NOMO-1 (cell line): ENCODE results near the gene TELO2.

Experiments
- DNase-seq, 2 experiments: peaks; one replicate each; lab custom pipeline; 2025; ENCODE audit not compliant: unreplicated experiment in 2 of 2; lab: John Stamatoyannopoulos, UW

TELO2 gene

DNA sequence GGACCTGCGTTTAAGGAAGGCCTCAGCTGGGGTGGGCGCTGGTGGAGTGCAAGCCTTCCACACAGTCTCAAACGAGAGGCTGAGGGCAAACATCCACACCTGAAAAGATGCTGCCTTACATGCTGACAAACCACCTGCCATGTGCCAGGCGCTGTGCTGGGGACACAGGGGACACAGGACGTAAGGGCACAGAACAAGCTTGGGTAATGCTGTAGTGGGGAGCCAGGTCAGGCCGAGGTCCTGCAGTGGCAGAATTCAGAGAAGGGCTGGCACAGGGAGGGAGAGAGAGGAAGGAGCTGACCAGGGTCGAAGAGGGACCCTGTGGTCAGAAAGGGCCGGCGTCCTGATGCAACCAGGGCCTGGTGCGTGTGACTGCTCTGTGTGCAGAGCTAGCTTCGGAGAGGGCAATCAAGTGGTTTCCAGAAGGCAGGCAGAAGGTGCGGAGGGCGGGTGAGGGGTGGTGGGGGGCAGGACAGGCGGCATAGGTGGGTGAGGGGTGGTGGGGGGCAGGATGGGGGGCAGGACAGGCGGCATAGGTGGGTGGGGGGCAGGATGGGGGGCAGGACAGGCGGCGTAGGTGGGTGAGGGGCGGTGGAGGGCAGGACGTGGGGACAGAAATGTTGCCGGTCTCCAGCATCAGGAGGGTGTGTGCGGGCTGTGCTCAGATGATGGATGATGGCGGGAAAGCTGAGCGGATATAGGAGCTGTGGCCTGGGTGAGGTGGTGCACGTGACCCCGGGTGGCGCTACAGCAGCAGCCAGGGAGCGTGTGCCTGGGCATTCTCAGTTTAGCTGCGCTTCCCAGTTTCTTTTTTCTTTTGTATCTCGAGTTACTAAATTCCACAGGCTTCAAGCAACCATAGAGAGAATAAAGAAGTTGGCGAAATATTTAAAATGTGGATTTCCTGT is 18.8 kb downstream of the TELO2 start:
- DNase-seq: no peak

- no peak for DNase-seq
These were observed 19.6 kb downstream of the TELO2 start for GRCh38 chr16:1512774-1513173.

- DNase-seq: no peak
These were observed 21.3 kb downstream of the TELO2 start for GRCh38 chr16:1514507-1514906.

DNA sequence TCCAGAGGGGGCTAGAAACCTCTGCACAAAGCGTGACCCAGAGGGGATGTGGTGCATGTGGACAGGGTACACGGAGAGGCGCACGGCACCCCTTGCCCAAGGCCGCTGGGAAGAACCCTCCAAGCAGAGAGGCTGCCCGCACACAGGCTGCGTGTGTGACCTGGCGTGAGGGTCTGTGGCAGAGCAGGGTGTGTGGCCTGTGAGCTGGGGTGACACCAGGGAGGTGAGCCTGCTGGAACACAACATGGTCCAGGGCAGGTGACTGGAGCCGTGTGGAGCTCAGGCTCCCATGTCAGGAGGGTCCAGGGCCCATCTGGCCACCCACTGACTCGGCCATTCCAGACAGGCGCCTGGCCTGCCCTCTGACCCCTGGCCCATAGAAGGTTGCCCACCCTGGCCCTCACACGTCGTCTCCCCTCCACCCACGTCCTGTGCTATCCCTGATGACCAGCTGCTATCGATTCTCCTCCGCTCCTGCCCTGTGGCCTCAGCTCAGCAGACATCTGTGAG is 25.5 kb downstream of the TELO2 start:
- no peak for DNase-seq

- no peak for DNase-seq
These were observed 26.7 kb downstream of the TELO2 start for GRCh38 chr16:1519831-1520230.

GRCh38 chr16:1520461-1520860 is 27.3 kb downstream of the TELO2 start:
- no peak for DNase-seq

DNA sequence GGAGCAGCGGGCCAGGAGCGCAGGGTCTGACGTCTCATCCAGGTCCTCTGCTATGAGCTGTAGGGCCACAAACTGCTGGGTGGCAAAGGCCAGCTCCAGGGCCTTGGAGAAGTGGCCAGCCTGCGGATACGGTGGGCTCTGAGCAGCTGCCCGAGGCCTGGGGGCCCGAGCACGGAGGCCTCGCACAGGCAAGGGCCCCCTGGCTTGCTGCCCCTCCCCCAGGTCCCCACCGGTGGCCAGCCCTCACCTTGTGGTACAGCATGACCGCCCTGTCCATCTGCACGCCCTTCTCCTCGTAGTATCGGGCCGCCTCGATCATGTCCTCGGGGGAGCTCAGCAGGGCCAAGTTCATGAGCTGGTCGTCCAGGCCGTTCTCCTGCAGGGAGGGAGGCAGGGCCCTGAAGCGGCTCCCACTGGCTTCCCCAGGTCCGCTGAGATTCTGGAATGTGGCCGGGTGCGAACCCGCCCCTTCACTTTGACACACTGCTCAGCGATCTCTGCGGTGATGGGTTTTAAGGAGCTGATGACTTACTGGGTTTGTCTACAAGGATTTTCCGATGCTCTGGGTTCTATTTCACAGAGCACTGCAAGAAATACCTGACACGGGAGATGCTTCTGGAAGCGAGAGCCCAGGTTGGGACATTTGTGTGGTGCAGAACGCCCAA is 30.6 kb downstream of the TELO2 start:
- DNase-seq: no peak

- DNase-seq: no peak
These were observed 31.2 kb downstream of the TELO2 start for GRCh38 chr16:1524366-1524765.

DNA sequence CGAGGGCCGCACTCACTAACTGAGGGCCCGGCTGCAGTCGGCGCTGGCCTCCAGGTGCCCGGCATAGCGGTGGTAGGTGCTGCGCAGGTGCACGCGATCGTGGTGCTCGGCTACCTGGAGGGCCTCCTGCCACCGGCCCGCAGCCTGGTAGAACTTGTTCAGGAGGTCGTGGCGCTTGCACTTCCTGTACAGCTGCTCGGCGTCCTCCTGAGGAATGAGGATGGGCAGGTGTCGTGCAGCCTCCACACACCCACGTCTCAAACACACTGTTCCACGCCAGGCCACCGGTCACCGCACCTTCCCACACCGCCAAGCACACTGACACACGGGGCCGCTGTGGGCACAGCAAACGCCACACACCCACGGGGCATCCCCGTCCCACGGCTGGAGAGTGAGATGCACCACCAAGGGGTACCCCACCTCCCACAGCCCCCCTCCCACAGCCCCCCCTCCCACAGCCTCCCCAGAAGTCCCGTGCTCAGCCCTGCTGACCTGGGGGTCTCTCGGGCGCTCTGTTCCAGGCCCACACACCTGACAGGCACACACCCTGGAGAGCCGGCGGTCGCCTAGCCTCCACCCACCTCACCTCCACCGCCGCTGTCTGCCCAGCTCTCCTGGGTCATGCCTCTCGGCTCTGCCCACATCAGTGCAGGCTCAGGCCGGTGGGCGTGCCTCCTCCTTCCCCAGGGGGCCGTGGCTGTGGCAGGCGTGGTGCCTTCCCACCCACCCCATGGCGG is 32.9 kb downstream of the TELO2 start:
- no peak for DNase-seq

DNA sequence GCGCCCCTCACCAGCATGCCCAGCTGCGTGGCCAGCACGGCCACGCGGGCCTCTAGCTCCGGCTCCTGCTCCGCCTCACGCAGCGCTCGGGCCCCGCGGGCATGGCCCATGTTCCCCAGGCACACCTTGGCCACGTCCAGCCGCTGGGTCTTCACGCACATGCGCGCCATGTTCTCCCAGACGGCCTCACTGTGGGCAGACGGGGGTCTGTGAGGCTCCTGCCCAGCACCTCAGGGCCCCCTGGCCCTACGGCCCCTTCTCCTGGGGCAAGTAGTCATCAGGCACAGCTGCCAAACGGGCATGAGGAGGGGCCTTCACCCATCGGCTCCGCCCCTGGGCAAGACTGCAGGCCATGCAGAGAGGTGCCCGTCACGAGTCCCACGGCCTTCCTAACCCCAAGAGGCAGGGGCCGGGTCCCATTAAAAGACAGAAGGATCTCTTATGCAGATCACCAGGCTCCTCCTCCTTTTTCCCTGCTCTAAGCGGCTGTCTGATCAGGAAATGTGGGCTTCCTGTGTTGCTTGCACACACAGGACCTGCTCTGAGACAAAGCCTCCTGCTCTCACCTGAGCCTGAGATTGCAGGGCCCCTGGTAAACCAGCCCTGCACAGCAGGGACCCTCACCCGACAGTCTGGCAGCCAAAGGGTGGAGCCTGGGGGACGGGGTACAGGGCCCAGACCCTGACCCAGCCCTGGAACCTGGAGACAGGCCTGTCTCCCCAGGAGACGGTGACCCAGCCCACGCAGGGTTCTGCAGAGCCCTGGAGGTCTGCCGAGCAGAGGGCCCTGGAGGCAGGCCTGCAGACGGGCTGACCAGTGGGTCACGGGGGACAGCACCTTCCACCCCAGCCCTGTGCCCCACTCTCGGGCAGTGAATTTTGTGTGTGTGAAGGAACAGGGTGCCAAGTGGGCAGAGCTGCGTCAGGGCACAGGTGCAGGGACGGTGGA is 33.7 kb downstream of the TELO2 start:
- DNase-seq: no peak

DNA sequence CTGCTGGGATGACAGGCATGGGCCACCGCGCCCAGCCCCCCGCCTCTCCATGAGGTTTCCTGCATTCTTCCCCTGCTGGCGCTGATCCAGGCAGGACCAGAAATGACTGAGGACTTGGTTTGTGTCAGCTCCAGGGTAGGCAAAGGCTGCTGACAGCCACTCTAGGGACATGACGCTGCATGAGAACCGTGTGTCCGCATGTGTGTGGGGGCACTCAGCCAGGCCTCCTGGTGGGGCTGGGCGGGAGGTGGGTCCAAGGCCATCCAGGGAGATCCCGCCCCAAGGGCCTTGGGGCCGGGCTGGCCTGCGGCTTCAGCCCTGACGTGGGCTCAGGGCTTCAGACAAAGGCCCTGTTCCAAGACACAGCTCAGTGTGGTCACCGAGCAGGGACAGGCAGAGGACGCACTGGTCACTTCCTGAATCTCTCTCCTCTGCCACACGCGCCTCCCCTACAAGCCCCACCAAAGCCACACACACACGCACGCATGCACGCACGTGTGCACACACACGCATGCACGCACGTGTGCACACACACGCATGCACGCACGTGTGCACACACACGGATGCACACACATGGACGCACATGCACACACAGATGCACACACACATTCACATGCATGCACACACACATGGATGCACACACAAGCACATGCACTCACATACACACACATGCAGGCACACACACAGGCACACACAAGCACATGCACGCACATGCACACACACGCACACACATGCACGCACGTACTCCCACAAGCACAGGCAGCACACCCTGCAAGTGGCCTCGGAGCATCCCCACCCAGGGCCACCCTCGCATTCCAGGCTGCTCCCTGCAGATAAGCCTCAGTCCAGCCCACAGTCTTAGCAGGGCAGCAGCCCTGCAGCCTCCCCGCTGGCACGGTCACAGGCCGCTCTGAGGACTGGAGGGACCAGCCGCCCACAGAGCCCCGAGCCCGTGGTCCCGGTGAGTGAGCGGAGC is 35.0 kb downstream of the TELO2 start:
- DNase-seq: no peak

- no peak for DNase-seq
These were observed 35.9 kb downstream of the TELO2 start for GRCh38 chr16:1528921-1529537.

DNA sequence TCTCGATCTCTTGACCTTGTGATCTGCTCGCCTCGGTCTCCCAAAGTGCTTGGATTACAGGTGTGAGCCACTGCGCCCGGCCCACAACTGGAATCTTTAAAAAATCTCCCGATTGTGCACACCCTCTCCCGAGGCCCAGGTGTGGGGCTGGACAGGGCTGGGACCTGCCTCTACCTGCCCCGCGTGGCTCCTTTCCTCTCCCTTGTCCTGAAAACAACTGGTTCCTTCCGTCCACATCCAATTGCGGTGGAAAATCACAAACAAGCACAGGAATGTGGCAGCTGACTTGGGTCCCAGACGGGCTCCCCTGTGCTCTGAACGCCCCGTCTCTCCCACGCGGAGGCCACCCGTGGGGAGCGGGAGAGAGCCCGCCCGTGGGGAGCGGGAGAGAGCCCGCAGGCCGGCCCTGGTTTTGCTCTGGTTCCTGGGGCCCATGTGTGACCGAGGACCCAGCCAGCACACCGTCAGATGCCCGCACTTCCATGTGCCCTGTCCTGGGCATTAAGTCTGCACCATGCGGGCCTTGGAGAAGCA is 37.3 kb downstream of the TELO2 start:
- DNase-seq: no peak

DNA sequence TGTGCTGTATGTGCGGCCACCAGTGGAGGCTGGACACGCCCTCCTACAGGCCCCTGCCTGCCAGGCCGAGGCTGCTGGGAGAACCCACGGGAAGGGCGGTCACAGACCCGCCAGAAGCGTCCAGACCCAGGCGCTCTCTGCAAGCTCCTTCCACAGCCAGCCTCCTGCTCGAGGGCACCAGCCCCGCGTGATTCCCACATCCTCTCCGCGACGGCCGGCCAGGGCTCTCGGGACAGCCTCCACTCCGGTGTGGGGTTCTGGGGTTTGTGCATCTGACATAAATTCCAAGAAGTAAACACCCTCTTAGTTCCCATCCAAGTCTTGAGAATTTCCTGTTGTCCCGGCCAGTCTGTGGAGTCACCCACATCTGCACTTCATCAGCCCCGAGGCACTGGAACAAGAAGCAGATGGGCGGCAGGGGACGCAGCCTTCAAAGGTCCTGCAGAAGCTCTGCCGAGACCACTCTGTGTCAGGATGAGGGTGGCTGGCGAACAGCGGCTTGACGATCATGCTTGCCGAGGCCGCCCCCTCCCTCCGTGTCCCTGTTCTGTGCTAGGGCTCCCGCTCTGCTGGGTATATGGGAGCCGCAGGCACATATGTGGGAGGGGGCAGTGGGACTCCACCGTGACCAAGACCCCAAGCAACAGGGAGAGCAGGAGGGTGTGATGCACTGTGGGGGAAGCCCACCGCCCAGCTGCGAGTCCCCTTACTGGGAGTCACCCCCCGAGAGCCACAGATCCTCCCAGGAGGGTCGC is 37.9 kb downstream of the TELO2 start:
- DNase-seq: no peak

- no peak for DNase-seq
These were observed 38.4 kb downstream of the TELO2 start for GRCh38 chr16:1531638-1531910.

GRCh38 chr16:1532081-1532760 is 39.1 kb downstream of the TELO2 start:
- no peak for DNase-seq

DNA sequence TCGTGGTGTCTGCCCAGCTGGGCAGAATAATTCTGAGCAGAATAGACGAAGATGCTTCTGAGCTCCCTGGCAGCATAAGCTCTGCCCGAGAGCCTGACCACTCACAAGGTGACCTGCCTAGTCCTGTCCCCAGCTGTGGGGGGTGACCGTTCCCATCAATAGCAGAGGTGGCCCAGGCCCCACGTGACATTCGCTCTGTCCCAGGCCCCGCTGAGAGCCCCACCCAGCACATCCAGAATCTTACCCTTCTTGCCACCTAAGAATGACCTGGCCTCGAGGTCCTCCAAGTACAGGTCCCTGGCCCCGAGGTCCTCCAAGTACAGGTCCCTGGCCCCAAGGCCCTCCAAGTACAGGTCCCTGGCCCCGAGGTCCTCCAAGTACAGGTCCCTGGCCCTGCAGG is 39.6 kb downstream of the TELO2 start:
- DNase-seq: no peak
